Measurements from ENCODE around the gene KEAP1.
A peak's percentile ranks its signal among the peaks of the same experiment; 100 is the strongest.
"Not testable (repeated sequence)": the region's sequence is repeated elsewhere in the genome, so short reads cannot be mapped to it uniquely, and the experiment has no call there.

The KEAP1 gene

DNA sequence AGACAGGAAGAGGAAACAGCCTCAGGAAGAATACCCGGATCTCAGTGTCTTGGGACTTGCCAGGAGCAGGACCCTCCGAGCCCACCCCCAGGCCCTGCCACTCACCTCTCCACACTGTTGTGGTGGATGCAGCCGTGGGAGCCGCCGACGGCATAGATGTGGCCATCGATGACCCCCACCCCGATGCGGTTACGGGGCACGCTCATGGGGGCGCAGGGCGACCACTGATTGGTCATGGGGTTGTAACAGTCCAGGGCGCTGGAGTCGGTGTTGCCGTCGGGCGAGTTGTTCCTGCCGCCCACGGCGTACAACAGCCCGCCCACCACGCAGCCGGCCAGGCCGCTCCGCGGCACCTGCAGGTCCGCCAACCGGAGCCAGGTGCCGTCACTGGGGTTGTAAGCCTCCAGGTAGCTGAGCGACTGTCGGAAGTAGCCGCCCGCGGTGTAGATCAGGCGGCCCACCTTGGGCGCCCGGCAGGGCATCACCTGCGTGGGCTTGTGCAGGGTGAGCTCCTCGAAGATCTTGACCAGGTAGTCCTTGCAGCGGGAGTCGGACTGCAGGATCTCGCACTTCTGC lies 11.6 kb downstream of the KEAP1 start:
- DNase-seq, result no peak

DNA sequence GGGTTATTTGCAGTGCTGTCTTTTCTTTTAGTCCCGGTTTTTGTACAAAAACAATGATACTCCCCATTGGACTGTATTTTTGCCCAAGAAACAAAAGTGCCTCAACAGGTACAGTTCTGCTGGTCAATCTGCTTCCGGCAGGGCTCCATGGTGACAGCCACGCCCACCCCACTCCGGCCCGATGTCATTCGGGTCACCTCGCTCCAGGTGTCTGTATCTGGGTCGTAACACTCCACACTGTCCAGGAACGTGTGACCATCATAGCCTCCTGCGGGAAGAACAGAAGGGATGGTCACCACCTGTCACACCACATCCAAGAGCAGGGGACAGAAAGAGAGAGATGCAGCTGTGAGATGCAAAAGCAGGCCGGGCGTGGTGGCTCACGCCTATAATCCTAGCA lies 16.6 kb downstream of the KEAP1 start:
- DNase-seq, result no peak

DNA sequence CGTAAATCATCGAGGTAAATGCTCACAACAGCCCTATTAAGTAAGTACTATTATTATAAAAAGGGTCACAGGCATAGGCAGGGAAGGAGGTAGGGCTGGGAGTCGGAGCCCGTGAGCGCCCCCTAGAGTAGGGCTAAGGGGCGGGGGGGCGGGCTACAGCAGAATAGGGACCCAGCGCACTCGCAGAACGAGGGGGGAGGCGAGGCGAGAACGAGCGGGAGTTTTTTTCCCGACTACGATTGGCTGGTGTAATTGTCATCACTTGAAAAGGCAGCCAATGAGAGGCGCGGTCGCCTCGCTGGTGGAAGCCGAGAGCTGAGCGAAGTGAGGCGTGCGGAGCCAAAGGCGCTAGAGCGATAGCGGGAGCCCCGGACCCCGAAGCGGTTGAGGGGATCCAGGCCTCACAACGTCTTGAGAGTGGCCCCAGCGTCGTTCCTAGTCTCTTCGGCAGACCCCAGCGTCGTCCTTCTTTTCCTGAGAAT lies 24.2 kb downstream of the KEAP1 start:
- DNase-seq, result peak; percentile 84

DNA sequence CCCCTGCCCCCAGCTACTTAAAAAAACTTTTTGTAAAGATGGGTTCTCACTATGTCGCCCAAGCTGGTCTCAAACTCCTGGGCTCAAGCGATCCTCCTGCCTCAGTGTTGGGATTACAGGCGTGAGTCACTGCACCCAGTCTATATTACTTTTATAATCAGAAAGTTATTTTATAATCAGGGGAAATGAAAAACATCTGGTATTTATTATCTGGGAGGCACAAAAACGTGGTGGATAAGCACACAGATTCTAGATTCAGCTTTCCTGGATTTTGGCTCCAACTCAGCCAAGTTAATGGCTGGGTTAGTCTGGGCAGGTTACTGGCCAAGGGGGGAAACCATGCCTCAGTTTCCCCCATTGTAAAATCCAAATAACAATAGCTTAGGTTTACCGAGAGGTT lies 24.7 kb downstream of the KEAP1 start:
- no peak for DNase-seq

DNA sequence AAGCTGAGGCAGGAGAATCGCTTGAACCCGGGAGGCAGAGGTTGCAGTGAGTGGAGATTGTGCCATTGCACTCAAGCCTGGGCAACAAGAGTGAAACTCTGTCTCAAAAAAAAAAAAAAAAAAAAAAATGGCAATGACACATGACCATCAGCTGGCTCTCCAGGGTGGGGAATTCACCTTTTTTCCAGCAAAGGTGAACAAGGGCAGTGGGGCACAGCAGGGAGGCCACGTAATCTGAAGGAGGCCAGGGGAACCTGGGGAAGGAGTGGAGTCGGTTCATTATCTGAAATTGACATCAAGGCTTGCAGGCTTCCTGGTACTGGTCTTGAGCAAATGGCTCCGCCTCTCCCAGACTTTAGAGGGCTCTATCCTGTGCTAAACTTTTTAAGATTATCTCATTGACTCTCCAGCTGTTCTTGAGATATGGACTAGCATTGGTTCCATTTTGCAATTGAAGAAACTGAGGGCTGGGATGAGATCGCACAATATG lies 28.1 kb downstream of the KEAP1 start:
- DNase-seq, result no peak

DNA sequence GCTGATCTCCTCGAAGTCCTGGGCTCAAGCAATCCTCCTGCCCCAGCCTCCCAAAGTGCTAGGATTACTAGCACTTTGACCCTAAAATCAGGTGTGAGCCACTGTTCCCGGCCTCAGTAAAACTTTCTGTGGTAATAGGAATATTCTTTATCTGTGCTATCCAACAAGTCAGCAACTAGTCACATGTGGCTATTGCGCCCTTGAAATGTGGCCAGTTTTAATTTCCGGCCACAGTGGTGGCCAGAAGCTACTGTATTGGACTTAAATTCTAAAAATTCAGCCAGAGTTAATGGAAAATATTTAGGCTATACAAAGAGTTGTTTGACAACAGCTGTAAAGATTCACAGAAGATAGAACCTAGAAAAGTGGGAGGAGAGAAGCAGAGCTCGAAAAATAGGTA lies 30.0 kb downstream of the KEAP1 start:
- no peak for DNase-seq

DNA sequence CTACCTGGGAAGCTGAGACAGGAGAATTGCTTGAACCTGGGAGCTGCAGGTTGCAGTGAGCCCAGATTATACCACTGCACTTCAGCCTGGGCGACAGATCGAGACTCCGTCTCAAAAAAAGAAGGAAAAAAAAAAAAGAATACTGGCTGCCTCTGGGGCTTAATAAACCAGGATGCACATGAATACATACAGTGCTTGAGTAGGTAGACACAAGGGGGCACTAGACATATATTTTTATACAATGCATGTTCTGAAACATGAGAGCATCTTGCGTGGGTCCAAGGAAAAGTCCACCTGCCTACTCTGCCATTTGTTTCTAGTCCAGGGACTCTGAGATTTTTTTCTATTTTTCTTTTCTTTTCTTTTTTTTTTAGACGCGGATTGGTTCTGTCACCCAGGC lies 31.2 kb downstream of the KEAP1 start:
- DNase-seq, result no peak

DNA sequence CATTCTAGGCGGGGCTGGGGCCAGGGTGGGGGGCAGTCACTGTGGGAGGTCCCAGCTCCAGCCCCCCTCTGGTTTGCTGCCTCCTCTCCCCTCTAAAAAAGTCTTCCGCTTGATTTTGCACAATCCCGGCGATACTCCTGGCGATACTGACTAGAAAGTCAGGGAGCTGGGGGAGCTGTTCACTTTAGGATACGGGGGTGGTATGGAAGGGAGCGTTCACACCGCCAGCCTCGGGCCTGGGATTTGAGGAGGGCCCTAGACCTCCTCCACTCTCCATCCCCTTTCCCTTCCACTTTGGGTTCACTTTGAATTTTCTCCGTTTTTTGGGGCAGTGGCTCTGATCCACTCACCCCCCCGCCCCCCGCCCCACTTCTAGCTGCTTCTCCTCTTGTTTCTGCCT lies 35.0 kb downstream of the KEAP1 start:
- no peak for DNase-seq

DNA sequence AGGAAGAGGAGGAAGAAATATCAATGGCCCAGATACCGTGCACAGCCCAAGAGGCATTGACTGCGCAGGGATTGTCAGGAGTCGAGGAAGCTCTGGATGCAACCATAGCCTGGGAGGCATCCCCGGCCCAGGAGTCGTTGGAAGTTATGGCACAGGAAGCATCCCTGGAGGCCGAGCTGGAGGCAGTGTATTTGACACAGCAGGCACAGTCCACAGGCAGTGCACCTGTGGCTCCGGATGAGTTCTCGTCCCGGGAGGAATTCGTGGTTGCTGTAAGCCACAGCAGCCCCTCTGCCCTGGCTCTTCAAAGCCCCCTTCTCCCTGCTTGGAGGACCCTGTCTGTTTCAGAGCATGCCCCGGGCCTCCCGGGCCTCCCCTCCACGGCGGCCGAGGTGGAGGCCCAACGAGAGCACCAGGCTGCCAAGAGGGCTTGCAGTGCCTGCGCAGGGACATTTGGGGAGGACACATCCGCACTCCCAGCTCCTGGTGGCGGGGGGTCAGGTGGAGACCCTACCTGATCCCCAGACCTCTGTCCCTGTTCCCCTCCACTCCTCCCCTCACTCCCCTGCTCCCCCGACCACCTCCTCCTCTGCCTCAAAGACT lies 36.0 kb downstream of the KEAP1 start:
- no peak for DNase-seq

DNA sequence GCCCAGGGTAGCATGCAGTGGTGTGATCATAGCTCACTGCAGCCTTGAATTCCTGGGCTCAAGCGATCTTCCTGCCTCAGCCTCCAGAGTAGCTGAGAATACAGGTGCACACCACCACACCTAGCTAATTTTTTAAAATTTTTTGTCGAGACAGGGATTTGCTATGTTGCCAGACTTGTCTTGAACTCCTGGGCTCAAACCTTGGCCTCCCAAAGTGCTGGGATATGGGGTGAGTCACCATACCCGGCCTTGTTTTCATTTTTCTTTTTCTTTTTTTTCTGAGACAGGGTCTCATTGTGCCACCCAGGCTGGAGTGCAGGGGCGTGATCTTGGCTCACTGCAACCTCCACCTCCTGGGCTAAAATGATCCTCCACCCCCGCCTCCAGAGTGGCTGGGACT lies 38.7 kb downstream of the KEAP1 start:
- no peak for DNase-seq

DNA sequence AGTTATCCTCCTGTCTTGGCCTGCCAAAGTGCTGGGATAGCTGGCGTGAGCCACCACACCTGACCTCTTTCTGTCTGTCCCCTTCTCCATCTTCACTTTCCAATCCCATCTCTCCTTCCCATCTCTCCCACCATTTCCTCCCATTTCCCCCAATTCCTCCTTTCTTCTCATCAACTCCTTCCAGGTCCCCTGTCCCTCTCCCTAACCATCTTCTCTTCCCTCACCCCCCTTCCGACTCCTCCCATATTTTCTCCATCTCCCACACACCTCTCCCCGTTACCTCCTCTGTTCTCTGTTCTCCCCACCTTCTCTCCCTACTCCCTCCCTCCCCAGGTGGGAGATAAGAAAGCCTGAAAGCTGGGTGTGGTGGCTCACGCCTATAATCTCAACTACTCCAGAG lies 40.6 kb downstream of the KEAP1 start:
- DNase-seq, result no peak

DNA sequence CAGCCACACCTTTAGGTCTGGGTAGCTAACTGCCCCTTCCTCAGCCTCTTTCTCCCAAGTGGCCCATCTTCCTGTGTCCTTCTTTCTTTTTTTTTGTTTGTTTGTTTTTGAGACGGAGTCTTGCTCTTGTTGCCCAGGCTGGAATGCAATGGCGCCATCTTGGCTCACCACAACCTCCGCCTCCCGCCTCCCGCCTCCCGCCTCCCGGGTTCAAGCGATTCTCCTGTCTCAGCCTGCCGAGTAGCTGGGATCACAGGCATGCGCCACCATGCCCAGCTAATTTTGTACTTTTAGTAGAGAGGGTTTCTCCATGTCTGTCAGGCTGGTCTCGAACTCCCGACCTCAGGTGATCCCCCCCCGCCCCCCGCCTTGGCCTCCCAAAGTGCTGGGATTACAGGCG lies 41.1 kb downstream of the KEAP1 start:
- DNase-seq, result not testable (repeated sequence)

DNA sequence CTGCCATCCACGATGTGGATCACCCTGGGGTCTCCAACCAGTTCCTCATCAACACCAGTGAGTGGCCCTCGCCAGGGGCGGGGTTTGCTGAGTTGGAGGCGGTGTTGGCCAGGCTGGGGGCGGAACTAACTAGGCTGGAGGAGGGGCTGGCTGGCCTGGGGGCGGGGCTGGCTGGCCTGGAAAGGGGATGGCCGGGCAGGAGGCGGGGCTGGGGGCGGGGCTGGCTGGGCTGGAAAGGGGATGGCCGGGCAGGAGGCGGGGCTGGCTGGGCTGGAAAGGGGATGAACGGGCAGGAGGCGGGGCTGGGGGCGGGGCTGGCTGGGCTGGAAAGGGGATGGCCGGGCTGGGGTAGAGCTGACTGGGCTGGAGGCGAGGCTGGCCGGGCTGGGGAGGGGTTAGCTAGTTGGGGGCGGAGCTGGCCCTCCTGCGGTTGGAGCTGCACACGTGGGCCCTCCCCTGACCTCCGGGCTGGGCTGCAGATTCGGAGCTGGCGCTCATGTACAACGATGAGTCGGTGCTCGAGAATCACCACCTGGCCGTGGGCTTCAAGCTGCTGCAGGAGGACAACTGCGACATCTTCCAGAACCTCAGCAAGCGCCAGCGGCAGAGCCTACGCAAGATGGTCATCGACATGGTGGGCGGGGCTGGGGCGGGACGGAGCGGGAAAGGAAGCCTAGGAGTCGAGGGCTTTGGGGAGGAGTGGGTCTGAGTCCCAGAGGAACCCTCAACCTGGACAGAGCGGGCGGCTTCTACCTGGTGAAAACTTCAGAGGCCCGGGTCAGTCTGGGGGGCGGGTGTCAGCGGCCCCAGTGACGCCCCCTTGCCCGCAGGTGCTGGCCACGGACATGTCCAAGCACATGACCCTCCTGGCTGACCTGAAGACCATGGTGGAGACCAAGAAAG lies 41.9 kb downstream of the KEAP1 start:
- peak; percentile 94 for DNase-seq

DNA sequence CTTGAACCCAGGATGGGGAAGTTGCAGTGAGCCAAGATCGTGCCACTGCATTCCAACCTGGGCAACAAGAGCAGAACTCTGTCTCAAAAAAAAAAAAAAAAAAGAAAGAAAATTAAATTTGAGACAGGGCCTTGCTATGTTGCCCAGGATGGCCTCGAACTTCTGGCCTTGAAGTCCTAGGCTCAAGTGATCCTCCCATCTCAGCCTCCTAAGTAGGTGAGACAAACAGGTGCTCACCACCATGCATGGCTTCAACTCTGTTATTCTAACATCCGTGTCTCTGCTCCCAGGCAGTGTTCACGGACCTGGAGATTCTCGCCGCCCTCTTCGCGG lies 42.5 kb downstream of the KEAP1 start:
- no peak for DNase-seq

DNA sequence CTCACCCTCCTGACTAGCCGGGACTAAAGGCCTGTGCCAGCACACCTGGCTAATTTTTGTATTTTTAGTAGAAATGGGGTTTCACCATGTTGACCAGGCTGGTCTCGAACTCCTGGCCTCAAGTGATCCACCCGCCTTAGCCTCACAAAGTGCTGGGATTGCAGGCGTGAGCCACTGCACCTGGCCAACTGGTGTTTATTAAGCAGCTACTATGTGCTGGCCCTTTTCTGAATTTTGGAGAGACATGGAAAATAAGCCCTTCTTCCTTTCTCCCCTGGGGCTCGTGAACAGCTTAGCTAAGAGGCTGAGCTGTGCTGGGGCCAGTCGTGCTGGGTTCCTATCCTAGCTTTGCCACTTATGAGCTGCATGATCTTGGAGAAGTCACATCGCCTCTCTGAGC lies 44.4 kb downstream of the KEAP1 start:
- not testable (repeated sequence) for DNase-seq

DNA sequence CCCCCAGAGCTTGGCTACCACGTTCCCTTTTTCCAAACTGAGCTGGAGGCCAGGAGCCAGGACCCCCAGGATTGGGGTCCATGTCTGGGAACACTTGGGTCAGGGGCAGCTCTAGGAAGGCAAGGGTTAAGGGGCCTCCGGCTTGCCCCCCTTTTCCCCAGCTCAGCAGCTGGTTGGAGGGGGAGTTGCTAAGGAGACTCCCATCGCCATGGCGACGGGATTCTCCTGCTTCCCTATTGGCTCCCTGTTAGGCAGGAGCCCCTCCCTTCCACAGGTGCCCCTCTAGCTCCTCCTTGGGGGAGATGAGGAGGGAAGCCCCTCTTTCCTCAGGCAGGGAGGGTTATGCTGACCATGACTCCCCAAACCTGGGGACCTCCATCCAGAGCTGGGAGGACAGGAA lies 48.9 kb downstream of the KEAP1 start:
- no peak for DNase-seq

DNA sequence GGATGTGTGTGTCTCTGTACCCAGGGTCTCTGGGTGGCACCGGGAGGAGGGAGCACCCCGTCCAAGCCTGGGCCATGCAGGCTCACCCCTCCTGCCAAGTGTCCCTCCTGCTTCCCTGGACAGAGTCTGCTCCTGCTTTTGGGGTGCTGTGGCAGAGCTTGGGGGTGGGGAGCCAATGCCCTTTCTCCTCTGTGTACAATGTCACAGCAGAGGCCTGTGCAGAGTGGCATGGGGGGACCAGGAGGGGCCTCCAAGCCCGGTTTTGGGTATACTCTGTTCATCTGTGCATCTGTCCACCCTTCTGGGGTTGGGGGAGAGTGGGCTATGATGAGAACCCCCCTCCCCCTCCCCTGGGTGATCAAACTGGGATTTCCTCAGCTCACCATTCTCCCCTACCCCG lies 49.3 kb downstream of the KEAP1 start:
- no peak for DNase-seq

DNA sequence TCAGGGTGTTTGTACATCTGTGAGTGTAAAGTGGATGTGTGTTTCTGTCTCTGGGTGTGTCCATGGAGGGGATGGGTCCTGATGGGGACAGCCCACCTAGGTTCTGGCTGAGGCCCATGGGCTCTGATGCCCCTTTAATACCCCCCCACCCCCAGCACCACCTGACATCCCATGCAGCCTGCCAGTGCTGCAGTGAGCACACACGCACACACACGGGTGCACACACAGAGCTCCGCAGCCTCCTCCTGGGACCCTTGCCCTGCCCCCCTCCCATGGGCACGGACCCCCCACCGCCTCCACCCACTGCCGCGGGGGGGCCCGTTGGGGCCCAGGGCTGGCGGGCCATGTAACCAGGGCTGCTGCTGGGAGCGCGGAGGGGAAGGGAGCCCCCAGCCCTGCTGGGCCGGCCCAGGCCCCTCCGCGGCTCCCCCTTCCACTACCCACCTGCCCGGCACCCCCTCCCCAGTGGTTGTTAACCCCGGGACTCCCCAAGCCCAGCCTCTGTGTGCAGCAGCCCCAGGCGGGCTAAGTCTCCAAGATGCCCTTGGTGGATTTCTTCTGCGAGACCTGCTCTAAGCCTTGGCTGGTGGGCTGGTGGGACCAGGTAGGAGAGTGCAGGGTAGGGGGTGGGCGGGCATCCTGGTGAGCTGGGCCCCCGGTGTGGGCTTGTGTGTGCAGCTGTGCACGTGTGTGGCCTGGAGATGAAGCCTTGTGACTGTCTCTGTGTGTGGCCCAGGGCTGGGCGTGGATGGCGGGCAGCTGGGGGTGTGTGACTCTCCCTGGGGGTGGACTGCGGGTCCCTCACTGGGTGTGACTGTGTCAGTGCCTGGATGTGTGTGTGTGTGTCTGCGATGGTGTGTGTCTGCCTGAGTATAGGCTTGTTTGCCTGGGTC lies 50.2 kb downstream of the KEAP1 start:
- no peak for DNase-seq

DNA sequence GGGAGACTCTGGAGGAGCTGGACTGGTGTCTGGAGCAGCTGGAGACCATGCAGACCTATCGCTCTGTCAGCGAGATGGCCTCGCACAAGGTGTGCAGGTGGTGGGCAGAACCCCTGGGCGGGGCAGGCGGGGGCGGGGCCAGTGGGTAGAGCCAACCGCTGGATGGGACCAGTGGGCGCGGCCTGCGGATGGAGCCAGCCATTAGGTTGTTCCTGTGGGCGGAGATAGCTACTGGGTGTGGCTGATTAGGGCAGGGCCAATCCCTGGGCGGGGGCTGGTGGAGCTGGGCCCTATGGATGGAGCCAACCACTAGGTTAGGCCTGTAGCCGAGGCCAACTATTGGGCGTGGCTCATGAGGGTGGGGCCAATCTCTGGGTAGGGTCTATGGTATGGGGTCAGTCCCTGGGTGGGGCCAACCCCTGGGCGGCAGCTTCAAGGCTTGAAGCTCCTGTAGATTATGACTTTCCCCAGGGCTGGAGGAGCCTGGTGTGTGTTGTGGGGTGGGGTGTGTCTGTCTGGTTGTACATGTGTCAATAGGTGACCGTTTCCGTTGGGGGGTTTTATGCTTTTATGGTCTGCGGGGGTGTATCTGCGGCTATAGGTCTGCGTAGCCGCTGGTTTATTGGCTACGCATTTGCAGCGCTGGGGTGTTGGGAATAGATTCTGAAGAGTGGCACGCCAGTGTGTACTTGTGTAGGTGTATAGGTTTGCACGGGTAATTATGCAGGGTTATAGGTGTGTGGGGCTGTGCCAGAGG lies 52.1 kb downstream of the KEAP1 start:
- DNase-seq, result no peak

DNA sequence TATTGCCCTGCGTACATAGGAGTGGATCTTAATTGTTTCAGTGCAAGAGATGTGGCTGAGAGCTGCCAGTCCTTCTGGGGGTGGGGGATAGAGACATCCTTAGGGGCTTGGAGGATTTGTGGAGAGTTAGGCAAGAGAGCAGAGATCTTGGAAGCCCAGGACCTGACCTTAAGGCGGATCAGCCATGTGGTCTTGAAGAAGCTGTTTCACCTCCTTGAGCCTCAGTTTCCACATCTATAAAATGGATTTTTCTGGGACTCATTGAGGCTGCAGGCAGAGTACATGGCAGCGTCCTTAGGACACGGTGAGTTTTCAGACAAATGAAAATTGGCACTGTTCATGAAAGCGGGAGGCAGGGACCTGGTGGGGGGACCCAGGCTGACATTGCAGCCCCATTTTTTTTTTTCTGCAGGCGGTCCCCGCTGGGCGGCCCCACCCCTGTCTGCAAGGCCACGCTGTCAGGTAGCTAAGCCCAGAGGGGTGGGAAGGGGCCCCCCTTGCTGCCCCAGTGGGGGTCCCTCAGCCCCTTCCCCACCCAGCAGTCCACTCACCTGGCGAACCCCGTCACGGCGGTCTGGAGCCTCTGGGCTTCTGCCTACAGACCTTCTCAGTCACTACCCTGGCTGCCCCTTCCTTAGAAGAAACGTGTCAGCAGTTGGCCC lies 52.8 kb downstream of the KEAP1 start:
- no peak for DNase-seq

DNA sequence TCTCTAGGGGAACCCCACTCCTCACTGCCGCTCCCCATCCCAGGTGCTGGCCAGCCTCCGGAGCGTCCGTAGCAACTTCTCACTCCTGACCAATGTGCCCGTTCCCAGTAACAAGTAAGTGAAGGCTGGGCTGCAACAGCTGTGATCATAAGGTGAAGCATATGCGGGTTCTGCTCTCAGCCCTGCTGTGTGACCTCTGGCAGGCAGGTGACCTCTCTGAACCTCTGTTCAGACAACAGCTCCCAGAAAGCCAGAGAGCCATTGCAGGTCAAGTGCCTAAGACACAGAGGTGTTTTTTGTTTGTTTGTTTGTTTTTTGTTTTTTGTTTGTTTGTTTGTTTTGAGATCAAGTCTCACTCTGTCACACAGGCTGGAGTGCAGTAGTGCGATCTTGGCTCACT lies 54.1 kb downstream of the KEAP1 start:
- no peak for DNase-seq

DNA sequence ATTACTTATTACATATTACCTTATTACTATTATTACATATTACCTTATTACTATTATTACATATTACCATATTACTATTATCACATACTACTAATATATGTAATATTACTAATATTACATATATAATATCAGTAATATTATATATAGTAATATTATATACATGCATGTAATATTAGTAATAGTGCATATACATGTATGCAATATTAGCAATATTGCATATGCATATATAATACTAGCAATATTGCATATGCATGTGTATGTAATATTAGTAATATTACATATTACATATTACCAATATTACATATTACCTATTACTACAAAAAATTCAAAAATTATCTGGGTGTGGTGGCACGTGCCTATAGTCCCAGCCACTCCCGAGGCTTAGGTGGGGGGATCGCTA lies 60.5 kb downstream of the KEAP1 start:
- DNase-seq, result no peak

All from right forelimb (tissue), 1 donor.